HG03354 (cell line): ENCODE results near the gene CACNA2D1.
A peak's percentile ranks its signal among the peaks of the same experiment; 100 is the strongest.

Experiments used
- ATAC-seq: cut with Tn5 transposase; IDR thresholded peaks from one replicate; pipeline ENCODE4 v1.9.1; 2021; ENCODE audit warnings: mild to moderate bottlenecking; ENCODE audit not compliant: unreplicated experiment, poor library complexity, severe bottlenecking

Gene CACNA2D1

DNA sequence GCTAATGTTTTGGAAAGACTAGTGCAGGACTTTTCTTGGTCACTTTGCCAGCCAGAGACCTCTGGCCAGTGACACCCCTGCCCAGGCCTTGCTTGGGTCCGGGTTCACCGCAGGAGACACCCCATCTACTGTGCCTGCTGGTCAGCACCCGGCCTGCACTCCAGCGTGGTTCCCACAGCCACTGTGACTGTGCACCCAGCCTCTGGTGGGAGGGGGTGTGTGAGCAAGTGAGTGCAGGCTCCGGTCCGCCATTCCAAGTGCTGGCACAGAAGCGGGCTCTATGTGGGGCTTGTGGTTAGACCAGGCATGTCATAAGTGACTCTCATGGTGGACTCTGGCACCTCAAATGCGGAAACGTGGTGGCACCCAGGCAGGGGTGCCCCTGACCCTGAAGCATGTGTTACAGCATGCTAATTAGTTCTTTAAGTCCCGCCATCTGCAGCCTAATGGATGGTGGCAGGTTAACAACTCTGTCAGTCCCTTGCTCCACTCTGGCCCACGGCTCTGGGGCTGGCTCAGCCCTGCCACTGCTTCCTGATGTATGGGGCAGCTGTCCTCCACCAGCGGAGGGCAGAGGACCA lies 361.8 kb downstream of the CACNA2D1 start:
- no peak for ATAC-seq

- no peak for ATAC-seq
These were observed 363.2 kb downstream of the CACNA2D1 start for GRCh38 chr7:82080254-82080927.

GRCh38 chr7:82079527-82079926 lies 364.1 kb downstream of the CACNA2D1 start:
- ATAC-seq: no peak

DNA sequence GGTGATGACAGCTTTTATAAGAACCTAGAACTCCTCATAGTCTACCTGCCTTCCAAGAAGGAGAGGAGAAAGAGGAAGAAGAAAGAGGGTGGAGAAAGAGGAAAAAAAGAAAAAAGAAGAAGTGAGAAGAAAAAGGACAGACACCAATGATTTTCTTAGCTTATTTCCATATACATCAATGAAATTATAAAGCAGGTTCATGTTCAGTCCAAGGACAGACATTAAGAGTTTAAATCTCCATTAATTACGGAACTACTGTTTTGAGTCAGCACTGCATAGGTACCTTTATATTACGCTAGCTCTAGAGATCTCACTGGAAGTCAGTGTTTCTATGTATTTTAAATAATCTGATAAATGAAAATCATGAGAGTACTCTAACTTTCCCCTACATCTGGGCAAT lies 364.8 kb downstream of the CACNA2D1 start:
- ATAC-seq: no peak

DNA sequence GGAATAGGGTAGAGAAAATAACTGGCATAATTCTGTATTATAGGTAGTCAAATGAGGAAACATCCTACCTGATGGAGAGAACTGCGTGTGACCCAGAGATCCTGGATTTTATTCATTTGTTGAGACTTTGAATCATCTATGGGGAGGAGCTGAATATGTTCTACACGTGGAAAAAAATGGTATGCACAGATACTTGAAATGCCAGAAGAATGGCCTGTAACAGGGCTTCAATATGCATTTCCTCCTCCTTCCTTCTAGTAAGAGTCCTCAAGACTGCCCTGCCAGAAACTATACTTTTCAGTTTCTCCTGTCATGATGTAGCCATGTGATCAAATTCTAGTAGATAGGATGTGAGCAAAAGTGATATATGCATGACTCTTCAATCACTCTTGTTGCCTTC lies 372.1 kb downstream of the CACNA2D1 start:
- no peak for ATAC-seq

DNA sequence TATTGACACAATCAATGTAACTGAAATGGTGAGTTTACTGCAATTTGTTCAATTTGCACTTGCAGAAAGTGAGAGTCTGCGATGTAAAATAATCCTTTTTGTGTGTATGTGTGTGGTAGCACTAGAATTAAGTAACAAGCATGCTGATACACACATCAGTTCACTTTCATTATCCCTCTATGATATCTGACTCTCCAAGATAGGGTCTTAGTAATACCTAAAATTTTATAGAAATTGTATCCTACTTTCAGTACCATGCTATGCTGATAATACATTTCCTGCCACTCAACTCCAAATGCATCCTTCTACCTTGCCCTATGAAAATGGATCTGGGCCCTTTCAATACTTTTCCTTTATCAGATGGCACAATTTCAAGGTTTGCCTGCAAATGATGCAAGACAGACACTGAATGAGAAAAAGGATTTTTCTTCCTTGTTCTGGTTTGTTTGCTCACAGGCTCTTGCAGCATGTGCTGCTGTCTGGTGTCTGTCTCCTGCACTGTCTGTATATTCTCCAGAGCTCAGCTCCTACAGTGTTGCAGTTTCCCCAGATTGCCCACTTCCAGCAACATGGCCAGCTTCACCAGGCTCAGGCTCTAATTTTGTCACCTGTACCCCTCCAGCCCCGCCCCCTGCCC lies 375.8 kb downstream of the CACNA2D1 start:
- no peak for ATAC-seq

DNA sequence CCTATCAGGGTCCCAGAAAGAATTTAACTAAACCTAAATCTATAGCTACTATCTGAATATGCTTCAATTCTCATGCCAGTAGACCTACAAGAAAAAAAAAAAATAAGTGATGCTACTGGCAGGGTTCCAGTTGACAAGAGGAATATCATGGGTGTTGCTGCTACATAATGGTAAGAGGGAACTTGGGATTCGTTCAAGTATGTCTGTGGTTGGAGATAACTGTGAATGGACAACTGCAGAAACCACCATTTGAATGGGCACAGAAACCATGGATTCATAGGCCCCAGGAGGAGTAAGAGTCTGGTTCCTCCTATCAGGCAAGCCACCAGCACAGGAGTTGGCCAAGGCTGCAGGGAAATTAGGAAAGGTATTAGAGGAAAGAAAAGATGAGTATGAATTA lies 386.1 kb downstream of the CACNA2D1 start:
- no peak for ATAC-seq

GRCh38 chr7:82056282-82056681 lies 387.3 kb downstream of the CACNA2D1 start:
- no peak for ATAC-seq

DNA sequence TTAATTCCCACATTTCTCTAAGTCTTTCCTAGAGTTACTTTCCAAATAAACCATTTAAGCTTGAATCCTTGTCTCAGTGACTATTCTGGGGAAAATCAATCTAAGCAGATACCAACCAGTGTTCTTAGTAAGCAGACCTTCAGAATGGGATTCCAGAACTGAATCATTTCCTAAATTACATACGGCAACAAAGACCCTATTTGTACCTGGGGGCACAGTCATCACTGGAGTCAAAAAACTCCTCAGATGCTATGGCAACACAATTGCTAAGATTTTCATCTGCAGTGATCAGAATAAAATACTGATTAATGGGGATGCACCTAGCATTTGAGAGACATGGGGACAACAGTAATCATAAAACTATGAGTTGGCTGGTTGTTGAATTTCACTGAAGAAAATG lies 389.0 kb downstream of the CACNA2D1 start:
- ATAC-seq: no peak

DNA sequence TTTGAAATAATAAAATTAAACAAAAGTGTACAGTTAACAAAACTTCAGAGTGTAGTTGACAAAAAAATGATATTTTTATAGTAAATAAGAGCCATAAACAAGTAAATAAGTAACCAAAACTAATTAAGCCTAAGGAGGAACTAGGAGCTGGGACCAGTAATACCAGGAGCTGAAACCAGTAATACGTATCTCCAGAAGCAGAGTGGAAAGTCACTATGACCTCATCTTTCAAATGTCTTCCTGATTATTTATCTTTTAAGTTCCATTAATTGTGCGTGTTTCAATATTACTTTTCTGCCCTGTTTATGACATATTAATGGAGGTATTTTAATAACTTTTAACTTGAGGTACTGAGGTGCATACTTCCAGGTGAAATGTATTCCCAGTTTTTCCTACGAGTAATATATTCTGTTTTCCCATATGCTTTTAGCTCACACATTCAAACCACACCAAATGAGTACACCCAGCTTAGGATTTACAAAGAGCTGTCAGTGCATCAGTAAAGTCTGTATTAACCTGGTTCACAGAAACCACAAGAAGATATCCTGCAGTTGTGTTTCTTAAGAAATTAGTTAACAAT lies 390.0 kb downstream of the CACNA2D1 start:
- ATAC-seq: no peak

DNA sequence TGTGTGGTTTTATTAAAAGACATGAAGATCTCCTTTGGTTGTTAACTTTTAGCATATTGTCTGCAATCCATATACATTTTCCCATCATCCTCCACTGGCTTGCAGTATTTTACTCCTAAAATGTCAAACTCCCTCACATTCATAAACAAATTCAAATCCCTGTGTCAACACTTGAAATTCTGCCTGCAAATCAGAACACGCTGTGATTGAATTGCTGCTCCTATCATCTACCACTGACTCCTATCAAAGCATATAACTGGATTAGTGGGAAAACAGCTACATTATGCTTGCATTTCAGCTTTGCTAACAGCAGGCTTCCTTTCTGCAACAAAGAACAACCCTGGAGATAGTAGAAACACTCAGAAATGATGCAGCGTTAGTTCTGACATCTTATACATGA lies 392.0 kb downstream of the CACNA2D1 start:
- ATAC-seq: no peak

DNA sequence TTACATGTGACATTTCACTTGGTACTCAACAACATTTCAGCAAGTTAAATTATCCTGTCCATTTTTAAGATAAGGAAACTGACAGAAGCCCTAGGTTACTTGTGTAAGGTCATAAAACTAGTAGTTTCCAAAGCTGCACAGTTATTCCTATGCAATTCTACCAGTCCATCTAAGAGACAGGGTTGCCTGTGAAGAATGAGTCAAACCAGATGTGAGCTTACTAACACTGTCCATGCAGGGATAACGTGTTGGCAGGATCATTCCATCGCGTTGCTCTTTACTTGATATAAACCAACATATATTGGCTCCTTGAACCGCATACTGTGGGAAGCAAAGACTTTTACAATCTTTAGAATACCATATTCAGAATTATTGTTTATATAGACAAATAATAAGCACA lies 392.8 kb downstream of the CACNA2D1 start:
- no peak for ATAC-seq

DNA sequence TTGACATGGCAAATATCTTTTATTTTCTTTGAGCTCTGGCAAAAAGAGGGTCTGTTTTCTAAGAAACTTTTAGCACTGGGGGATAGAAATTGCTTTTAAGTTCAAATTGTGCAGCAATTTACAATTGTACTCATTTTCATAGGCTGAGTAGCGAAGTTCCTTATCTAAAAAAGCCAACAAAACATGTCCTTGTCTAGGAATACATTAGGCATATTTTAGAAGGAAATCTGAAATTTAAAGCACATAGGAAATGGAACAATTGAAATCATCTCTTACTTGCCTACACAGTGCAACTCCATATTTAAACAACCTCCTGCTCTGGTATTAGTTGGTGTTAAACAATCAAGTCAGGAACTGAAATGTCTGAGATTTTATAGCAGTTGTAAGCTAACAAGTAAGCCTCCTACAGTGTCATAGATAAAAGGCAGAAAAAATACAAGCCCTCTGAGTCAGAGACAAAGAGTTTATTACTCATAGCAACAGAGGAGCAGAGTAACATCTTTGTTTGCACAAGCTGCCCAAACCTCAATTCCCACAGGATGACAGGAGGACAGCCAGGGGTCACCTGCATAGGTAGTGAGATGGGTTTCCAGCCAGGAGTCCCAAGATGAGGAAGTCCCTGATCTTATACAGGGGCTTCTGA lies 393.6 kb downstream of the CACNA2D1 start:
- ATAC-seq: no peak

GRCh38 chr7:82049442-82049841 lies 394.1 kb downstream of the CACNA2D1 start:
- peak; percentile 56 for ATAC-seq

DNA sequence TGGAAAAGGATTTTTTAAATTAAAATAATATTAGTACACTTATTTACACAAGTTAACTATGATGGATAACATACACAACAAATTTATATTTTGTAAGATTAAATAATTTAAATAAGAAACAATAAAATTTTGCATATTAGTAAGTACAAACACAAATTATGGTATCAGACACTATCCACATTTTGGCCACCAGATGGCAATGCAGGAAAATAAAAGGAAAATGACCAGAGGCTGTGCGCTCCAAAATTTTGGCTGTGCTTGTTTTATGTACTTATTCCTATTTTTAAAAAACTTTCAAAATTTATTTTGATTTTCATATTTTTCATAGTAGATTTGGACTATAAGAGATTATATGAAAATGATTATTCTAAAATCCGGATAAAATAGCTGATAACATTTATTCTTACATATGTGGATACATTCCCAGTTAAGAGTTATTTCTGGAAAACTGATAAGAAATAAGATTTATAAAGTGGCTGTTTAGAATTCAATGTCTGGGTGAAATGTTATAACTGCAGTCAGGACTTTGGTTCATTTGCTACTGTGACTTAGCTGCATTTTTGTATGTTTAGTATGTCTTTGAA lies 399.0 kb downstream of the CACNA2D1 start:
- ATAC-seq: peak; percentile 72

DNA sequence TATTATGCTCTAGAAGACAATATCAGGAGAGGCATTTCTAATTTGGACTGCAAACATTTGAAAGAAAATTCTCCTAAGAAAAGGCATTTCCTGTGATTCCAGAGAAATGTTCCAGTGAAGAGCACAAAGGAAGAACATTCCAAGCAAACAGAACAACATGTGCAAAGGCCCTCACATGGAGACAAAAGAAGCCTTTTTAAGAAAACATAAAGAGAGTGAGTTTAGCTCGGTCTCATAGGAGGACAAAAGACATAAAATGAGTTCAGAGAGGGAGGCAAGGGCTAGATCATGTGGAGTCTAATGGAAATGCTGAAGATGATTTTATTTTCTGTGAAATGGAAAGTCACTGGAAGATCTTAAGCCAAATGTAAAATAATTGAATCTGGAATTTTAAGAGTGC lies 404.0 kb downstream of the CACNA2D1 start:
- no peak for ATAC-seq

GRCh38 chr7:82036146-82036886 lies 407.3 kb downstream of the CACNA2D1 start:
- no peak for ATAC-seq

GRCh38 chr7:82035456-82035855 lies 408.1 kb downstream of the CACNA2D1 start:
- ATAC-seq: no peak

DNA sequence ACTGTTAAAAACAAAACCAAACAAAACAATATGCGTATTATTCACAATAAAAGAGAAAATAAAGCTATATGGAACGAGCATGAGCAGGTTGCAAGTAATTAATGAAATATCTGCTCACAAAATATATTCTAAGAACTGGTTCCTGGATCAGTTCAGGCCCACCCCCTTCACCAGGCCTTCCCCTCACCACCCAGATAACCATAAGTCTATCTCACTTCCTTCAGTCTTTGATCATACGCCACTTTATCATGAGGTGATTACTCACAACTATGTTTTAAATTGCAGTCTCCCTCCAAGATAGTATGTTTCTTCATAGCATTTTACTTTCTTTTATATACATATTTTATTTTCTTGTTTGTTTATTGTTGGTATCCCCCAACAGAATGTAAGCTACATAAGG lies 410.7 kb downstream of the CACNA2D1 start:
- no peak for ATAC-seq
